Fibroblast of lung (primary cell): ENCODE measurements around the gene ZC3H14.

ENCODE experiments used
- EZH2 ChIP-seq: IDR thresholded peaks from 2 replicates; pipeline ENCODE4 v1.5.1; 2012; ENCODE audit warnings: low read length, control low read depth, mild to moderate bottlenecking; ENCODE audit errors: missing control alignments
- TF ChIP-seq, protein P1 (sequence below), 2 donors: IDR thresholded peaks in 1 of 2; conservative IDR thresholded peaks in 1 of 2; 1 replicate in 1 of 2; 2 replicates in 1 of 2; pipeline ENCODE4 v1.5.1; 2011 to 2012; ENCODE audit warnings: low read length in 2 of 2, control low read depth in 1 of 2, inconsistent platforms in 1 of 2, low read depth in 1 of 2, mild to moderate bottlenecking in 1 of 2

DNA sequence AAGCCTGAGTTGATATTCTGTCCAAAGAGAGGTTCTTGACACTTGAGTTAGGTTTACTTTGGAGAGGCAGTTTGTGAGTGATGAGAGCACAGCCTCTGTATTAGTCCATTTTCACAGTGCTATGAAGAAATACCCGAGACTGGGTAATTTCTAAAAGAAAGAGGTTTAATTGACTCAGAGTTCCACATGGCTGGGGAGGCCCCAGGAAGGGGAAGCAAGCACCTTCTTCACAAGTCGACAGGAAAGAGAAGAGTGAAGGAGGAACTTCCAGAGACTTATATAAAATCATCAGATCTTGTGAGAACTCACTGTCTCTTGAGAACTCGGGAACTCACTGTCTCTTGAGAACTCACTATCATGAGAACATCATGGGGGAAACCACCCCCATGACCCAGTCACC is 5.4 kb downstream of the ZC3H14 start:
- TF ChIP-seq, protein P1, sequence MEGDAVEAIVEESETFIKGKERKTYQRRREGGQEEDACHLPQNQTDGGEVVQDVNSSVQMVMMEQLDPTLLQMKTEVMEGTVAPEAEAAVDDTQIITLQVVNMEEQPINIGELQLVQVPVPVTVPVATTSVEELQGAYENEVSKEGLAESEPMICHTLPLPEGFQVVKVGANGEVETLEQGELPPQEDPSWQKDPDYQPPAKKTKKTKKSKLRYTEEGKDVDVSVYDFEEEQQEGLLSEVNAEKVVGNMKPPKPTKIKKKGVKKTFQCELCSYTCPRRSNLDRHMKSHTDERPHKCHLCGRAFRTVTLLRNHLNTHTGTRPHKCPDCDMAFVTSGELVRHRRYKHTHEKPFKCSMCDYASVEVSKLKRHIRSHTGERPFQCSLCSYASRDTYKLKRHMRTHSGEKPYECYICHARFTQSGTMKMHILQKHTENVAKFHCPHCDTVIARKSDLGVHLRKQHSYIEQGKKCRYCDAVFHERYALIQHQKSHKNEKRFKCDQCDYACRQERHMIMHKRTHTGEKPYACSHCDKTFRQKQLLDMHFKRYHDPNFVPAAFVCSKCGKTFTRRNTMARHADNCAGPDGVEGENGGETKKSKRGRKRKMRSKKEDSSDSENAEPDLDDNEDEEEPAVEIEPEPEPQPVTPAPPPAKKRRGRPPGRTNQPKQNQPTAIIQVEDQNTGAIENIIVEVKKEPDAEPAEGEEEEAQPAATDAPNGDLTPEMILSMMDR (conservative IDR thresholded peaks at IDR 0.05 in 1 of 2, IDR thresholded peaks at IDR 0.05 in 1 of 2; ENCODE audit: low read depth in 1 of 2, low read length in 2 of 2): no peak
- TF ChIP-seq EZH2: no peak
